T follicular helper cell (primary cell): ENCODE measurements around the gene CDCA8.
"Not testable (repeated sequence)": the region's sequence is repeated elsewhere in the genome, so short reads cannot be mapped to it uniquely, and the experiment has no call there.

Experiments
- DNase-seq: peaks from one replicate; pipeline ENCODE4 v3.0.0-alpha.2; 2020; ENCODE audit warnings: low read depth

The CDCA8 gene

GRCh38 chr1:37673920-37674319, 18.4 kb upstream of the CDCA8 start:
- peak; percentile 58 for DNase-seq

- no peak for DNase-seq
These were observed 15.8 kb upstream of the CDCA8 start for GRCh38 chr1:37676281-37677142.

- DNase-seq, result no peak
These were observed 15.2 kb upstream of the CDCA8 start for GRCh38 chr1:37677143-37677439.

GRCh38 chr1:37677808-37678207, 14.5 kb upstream of the CDCA8 start:
- no peak for DNase-seq

- DNase-seq, result no peak
These were observed 11.4 kb upstream of the CDCA8 start for GRCh38 chr1:37680933-37681332.

GRCh38 chr1:37682334-37682987, 9.9 kb upstream of the CDCA8 start:
- DNase-seq, result peak; percentile 63

- DNase-seq, result not testable (repeated sequence)
These were observed 8.1 kb upstream of the CDCA8 start for GRCh38 chr1:37684182-37684581.

GRCh38 chr1:37685722-37686121, 6.6 kb upstream of the CDCA8 start:
- no peak for DNase-seq

GRCh38 chr1:37687764-37688163, 4.6 kb upstream of the CDCA8 start:
- not testable (repeated sequence) for DNase-seq

GRCh38 chr1:37688926-37689325, 3.4 kb upstream of the CDCA8 start:
- DNase-seq, result no peak

- DNase-seq, result no peak
These were observed 729 bp upstream of the CDCA8 start for GRCh38 chr1:37691497-37692077.

- DNase-seq, result no peak
These were observed 489 bp downstream of the CDCA8 start for GRCh38 chr1:37692834-37693175.

GRCh38 chr1:37697090-37697489, 4.8 kb downstream of the CDCA8 start:
- no peak for DNase-seq

GRCh38 chr1:37697737-37698136, 5.4 kb downstream of the CDCA8 start:
- no peak for DNase-seq

GRCh38 chr1:37699147-37699546, 6.8 kb downstream of the CDCA8 start:
- DNase-seq, result no peak

- DNase-seq, result no peak
These were observed 8.7 kb downstream of the CDCA8 start for GRCh38 chr1:37701051-37701450.

- no peak for DNase-seq
These were observed 10.7 kb downstream of the CDCA8 start for GRCh38 chr1:37703061-37703460.

- no peak for DNase-seq
These were observed 12.7 kb downstream of the CDCA8 start for GRCh38 chr1:37704966-37705365.

GRCh38 chr1:37705399-37705798, 13.1 kb downstream of the CDCA8 start:
- no peak for DNase-seq

GRCh38 chr1:37708471-37708870, 16.2 kb downstream of the CDCA8 start:
- no peak for DNase-seq

- DNase-seq, result no peak
These were observed 21.9 kb downstream of the CDCA8 start for GRCh38 chr1:37714226-37714625.

- DNase-seq, result no peak
These were observed 22.4 kb downstream of the CDCA8 start for GRCh38 chr1:37714689-37715088.

GRCh38 chr1:37716321-37716720, 24.0 kb downstream of the CDCA8 start:
- DNase-seq, result no peak
